A172 (cell line): Measurements from ENCODE around the gene OR8B12. TPM values are rescaled to one million over a fixed set of nuclear protein-coding genes. Genes with fewer than 3 reads are reported as not detected.

Experiments
- DNase-seq: peaks from one replicate; pipeline ENCODE4 v3.0.0-alpha.2; 2015; ENCODE audit warnings: low spot score
- total RNA-seq: library from RNA; depleted of rRNA; stranded (reverse); fragments of >200 nt; shearing (Covaris generic); gene quantifications from 2 replicates; pipeline ENCODE4 v1.2.3, GENCODE V29; 2014; rRNA removed

OR8B12 gene
- not detected in 2 replicates for total RNA-seq

GRCh38 chr11:124543554-124543953 is at the start of gene OR8B12:
Gene OR8B12, minus strand, starts transcription at chr11:124543654. Its CDS starts 0 bp downstream, at chr11:124543654.
- no peak for DNase-seq

- DNase-seq: no peak
These were observed 49.2 kb upstream of the OR8B12 start for GRCh38 chr11:124592627-124593026.

GRCh38 chr11:124591430-124591829 is 48.0 kb upstream of the OR8B12 start:
- no peak for DNase-seq

- peak; percentile 48 for DNase-seq
These were observed 42.9 kb upstream of the OR8B12 start for GRCh38 chr11:124586238-124586860.

- DNase-seq: no peak
These were observed 41.4 kb upstream of the OR8B12 start for GRCh38 chr11:124584681-124585372.

- DNase-seq: no peak
These were observed 40.3 kb upstream of the OR8B12 start for GRCh38 chr11:124583781-124584180.

- DNase-seq: no peak
These were observed 39.1 kb upstream of the OR8B12 start for GRCh38 chr11:124582565-124582964.

- no peak for DNase-seq
These were observed 38.4 kb upstream of the OR8B12 start for GRCh38 chr11:124581817-124582216.

GRCh38 chr11:124578761-124579160 is 35.3 kb upstream of the OR8B12 start:
- DNase-seq: no peak

GRCh38 chr11:124577716-124578427 is 34.4 kb upstream of the OR8B12 start:
- DNase-seq: no peak

- DNase-seq: no peak
These were observed 26.7 kb upstream of the OR8B12 start for GRCh38 chr11:124570160-124570559.

- no peak for DNase-seq
These were observed 26.2 kb upstream of the OR8B12 start, which contains the start of gene OR8A1 for GRCh38 chr11:124569697-124570096. Gene OR8A1, plus strand, starts transcription at chr11:124569997. Its CDS starts 123 bp downstream, at chr11:124570120.

GRCh38 chr11:124556828-124557227 is 13.4 kb upstream of the OR8B12 start:
- no peak for DNase-seq

- no peak for DNase-seq
These were observed 8.5 kb upstream of the OR8B12 start for GRCh38 chr11:124551987-124552386.

- no peak for DNase-seq
These were observed 7.7 kb upstream of the OR8B12 start for GRCh38 chr11:124551189-124551588.

- no peak for DNase-seq
These were observed 309 bp downstream of the OR8B12 start for GRCh38 chr11:124543145-124543544.

GRCh38 chr11:124541204-124541603 is 2.2 kb downstream of the OR8B12 start:
- no peak for DNase-seq

- DNase-seq: no peak
These were observed 5.4 kb downstream of the OR8B12 start for GRCh38 chr11:124538019-124538418.

- peak; percentile 7 for DNase-seq
These were observed 6.9 kb downstream of the OR8B12 start for GRCh38 chr11:124536520-124536919.

GRCh38 chr11:124535552-124536232 is 7.8 kb downstream of the OR8B12 start:
- no peak for DNase-seq

- DNase-seq: no peak
These were observed 9.4 kb downstream of the OR8B12 start for GRCh38 chr11:124534051-124534450.

GRCh38 chr11:124533626-124534025 is 9.8 kb downstream of the OR8B12 start:
- no peak for DNase-seq
